Progenitor cell of endocrine pancreas (in vitro differentiated cells): ENCODE data around the gene ZSWIM6. TPM values are rescaled to one million over a fixed set of nuclear protein-coding genes. Genes with fewer than 3 reads are reported as not detected.

Experiments used
- DNase-seq: peaks from one replicate; pipeline ENCODE4 v3.0.0; 2021; ENCODE audit warnings: low spot score; ENCODE audit not compliant: unreplicated experiment
- H3K27ac Mint-ChIP-seq: 2 replicates; pipeline ENCODE4 v1.8.0; 2021; ENCODE audit warnings: mild to moderate bottlenecking, moderate library complexity, mixed read lengths
- H3K27me3 Mint-ChIP-seq: 2 replicates; pipeline ENCODE4 v1.8.0; 2021; ENCODE audit warnings: mixed read lengths
- H3K36me3 Mint-ChIP-seq: 2 replicates; pipeline ENCODE4 v1.8.0; 2022; ENCODE audit warnings: mixed read lengths; ENCODE audit not compliant: insufficient read depth
- H3K4me1 Mint-ChIP-seq: 2 replicates; pipeline ENCODE4 v1.8.0; 2021; ENCODE audit warnings: low read depth, mixed read lengths
- H3K4me3 Mint-ChIP-seq: 2 replicates; pipeline ENCODE4 v1.8.0; 2021; ENCODE audit warnings: low read depth, mild to moderate bottlenecking, moderate library complexity, mixed read lengths
- H3K9me3 Mint-ChIP-seq: 2 replicates; pipeline ENCODE4 v1.8.0; 2021; ENCODE audit warnings: low read depth, mixed read lengths
- total RNA-seq: library from RNA; stranded (reverse); gene quantifications from 2 replicates; pipeline ENCODE4 v1.2.1, GENCODE V29; 2021
- TF ChIP-seq, protein P1 (sequence below): fragments of 200-600 bp; sonication (generic); IDR thresholded peaks from one replicate; pipeline ENCODE4 v1.5.0; 2021; ENCODE audit warnings: antibody characterized with exemption, mild to moderate bottlenecking; ENCODE audit not compliant: unreplicated experiment

ZSWIM6 gene
- total RNA-seq, 1 donor from 2014 or later = 35.2 TPM

DNA sequence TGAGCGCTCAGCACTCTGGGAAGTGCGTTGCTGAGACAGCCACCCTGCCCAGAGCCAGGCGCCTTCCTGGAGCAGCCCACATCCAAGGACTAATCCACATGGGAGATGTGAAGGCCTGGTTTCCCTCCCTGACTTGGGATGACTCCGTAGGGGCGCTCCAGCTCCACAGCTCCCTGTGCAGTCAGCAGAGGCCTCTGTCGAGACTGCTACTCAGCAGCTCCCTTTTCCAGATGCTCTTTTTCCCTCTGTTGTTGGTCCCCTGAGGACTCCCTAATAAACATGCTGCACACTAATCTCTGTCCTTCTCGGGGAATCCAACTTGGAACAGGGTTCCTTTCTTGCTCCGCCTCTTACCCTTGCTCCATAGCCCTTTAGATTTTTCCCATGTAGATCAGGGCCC, 237.3 kb downstream of the ZSWIM6 start:
- Mint-ChIP-seq H3K36me3 (no peaks in the 10 kb centered on the region), H3K27me3 (no peaks in the 10 kb centered on the region), H3K4me1 (no peaks in the 10 kb centered on the region), H3K4me3 (no peak overlapping the region), H3K27ac (no peak overlapping the region), H3K9me3 (no peaks in the 10 kb centered on the region)
- no peak for DNase-seq
- TF ChIP-seq, protein P1, sequence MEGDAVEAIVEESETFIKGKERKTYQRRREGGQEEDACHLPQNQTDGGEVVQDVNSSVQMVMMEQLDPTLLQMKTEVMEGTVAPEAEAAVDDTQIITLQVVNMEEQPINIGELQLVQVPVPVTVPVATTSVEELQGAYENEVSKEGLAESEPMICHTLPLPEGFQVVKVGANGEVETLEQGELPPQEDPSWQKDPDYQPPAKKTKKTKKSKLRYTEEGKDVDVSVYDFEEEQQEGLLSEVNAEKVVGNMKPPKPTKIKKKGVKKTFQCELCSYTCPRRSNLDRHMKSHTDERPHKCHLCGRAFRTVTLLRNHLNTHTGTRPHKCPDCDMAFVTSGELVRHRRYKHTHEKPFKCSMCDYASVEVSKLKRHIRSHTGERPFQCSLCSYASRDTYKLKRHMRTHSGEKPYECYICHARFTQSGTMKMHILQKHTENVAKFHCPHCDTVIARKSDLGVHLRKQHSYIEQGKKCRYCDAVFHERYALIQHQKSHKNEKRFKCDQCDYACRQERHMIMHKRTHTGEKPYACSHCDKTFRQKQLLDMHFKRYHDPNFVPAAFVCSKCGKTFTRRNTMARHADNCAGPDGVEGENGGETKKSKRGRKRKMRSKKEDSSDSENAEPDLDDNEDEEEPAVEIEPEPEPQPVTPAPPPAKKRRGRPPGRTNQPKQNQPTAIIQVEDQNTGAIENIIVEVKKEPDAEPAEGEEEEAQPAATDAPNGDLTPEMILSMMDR = no peak

DNA sequence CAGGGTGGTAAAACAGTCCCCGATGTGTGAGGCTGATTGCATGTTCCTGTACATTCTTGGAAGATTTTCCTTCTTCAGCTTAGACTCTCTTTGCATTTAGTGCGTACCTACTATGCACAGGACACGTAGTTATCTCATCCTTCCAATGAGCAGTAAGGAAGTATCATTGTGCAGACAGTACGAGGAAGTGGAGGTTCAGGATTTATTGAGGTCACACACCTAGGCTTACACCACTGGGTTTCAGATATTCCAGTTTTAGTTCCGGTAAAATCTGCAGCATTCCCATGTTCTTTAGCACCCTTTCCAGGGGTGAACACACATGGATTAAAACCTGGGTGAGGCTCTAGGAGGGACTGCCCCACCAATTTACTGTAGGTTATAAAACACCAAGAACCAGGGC, 238.7 kb downstream of the ZSWIM6 start:
- H3K9me3 Mint-ChIP-seq = no peaks in the 10 kb centered on the region
- H3K4me1 Mint-ChIP-seq = no peaks in the 10 kb centered on the region
- H3K4me3 Mint-ChIP-seq = no peak overlapping the region
- no peaks in the 10 kb centered on the region for H3K27me3 Mint-ChIP-seq
- no peak overlapping the region for H3K27ac Mint-ChIP-seq
- no peak for DNase-seq
- H3K36me3 Mint-ChIP-seq = no peaks in the 10 kb centered on the region
- TF ChIP-seq, protein P1 = no peak

DNA sequence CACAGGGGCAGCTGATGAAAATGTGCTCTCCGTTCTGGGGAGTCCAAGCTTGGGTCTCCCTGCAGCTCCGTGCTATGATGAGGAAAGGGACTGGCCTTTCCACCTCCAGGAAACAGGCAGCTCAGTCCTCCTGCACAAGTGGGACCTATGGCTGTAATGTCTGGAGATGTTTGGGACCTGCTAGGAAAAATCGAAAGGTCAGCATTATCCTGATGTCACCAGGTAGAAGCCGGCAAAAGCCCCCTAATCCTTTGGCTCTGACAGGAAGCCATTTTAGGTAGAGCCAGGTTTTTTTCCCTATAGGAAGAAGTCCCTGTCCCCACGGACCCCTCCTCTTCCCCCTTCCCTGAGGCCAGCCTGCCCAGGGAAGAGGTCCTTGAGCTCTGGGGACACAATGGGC, 240.9 kb downstream of the ZSWIM6 start:
- no peaks in the 10 kb centered on the region for H3K36me3 Mint-ChIP-seq
- H3K4me3 Mint-ChIP-seq = no peak overlapping the region
- no peaks in the 10 kb centered on the region for H3K27me3 Mint-ChIP-seq
- no peaks in the 10 kb centered on the region for H3K9me3 Mint-ChIP-seq
- no peak for DNase-seq
- no peak overlapping the region for H3K27ac Mint-ChIP-seq
- TF ChIP-seq, protein P1 = no peak
- no peaks in the 10 kb centered on the region for H3K4me1 Mint-ChIP-seq

DNA sequence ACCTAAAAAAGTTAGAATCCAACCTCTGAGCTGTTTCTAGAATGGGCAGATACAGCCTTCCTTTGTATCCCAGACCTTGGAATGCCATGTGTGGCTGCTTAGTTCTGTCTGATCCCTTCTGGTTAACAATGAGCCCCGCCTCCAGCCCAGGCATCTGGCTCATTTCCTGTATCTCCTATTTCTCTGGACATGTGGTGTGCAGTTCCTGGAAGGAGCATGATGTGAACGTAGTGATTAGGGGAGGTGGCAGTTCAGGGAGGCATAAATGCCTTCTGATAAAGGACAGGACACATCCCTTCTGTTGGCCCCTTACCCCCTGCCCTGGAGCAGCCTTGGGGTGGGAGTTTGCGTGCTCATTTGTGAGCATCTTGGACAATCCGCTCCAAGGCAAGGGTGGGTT, 243.0 kb downstream of the ZSWIM6 start:
- Mint-ChIP-seq H3K27me3 (no peaks in the 10 kb centered on the region), H3K4me3 (no peak overlapping the region), H3K4me1 (no peaks in the 10 kb centered on the region), H3K27ac (no peak overlapping the region), H3K36me3 (no peaks in the 10 kb centered on the region), H3K9me3 (no peaks in the 10 kb centered on the region)
- DNase-seq = no peak
- TF ChIP-seq, protein P1 = no peak

DNA sequence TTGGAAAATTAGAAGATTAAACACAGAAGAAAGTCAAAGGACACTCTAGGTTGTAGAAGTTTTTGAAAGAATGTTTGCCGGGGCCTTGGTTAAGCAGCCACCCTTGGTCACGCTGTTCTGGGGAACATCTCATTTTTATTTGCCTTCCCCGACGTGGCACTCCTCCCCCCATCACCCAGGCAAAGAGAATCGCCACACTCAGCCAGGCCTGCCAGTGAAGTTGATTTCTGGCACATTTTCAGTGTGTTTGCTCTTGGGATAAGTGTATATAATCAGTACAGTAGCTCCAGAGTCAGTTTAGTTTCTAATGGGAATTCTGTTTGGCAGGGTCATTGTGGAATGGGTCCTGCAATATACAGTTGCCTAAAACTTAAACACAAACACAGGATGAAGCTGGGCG, 243.5 kb downstream of the ZSWIM6 start:
- DNase-seq = no peak
- H3K4me1 Mint-ChIP-seq = no peaks in the 10 kb centered on the region
- no peaks in the 10 kb centered on the region for H3K27me3 Mint-ChIP-seq
- no peak overlapping the region for H3K27ac Mint-ChIP-seq
- TF ChIP-seq, protein P1 = no peak
- H3K36me3 Mint-ChIP-seq = no peaks in the 10 kb centered on the region
- no peaks in the 10 kb centered on the region for H3K9me3 Mint-ChIP-seq
- H3K4me3 Mint-ChIP-seq = no peak overlapping the region
